ENCODE data around the gene ERVV-1.

ERVV-1 gene

DNA sequence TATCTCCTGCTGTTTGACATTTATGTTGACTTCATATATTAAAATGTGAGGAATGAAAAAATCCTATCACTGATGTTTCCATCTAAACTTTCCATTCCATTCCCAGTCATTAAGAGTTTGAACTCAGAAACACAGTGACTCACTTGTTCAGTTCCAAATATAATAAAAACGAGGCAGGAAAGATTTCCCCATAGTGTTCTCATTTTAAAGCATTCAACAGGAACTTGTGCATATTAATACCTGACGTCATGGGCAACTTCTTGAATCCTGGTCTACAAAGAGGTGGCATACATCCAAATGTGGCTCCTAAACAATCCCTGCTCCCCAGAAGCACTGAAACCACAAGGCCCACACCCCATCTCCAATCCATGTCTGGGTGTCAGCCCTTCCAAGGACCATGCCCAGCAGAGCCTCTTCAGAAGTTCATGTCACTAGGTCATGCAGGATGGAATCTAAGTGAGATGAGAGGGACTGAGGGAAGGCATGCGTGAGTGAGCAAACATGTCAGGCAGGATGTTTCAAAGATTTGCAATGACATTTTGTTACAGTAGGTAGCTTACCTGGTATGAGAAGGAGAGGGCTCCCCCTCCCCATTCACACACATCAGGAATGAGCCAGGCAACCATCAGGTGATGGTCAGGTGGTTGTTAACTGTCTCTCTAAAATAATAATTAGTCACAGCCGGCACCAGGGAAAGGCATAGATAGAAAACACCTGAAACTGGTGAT, 21.4 kb downstream of the ERVV-1 start:
- Histone ChIP-seq H3K14ac (ENCODE audit: low read length in 2 of 2) (no peak overlapping the region), H3K36me3 (ENCODE audit: control insufficient read depth in 1 of 2, insufficient read depth in 2 of 2, low read depth in 1 of 2, low read length in 2 of 2) (no peaks in the 10 kb centered on the region), H3K4me2 (ENCODE audit: low read length, poor library complexity, severe bottlenecking) (no peak overlapping the region), H3K18ac (ENCODE audit: low read depth in 1 of 2, low read length in 2 of 2) (no peak overlapping the region), H2AK5ac (ENCODE audit: low read length, severe bottlenecking) (no peak overlapping the region), H3K9me3 (ENCODE audit: control insufficient read depth, low read length) (peaks cover 44% of the 10 kb centered on the region), H3K27ac (ENCODE audit: low read length, poor library complexity, severe bottlenecking) (no peak overlapping the region), H4K8ac (ENCODE audit: low read length) (no peak overlapping the region), H3K4me3 (ENCODE audit: insufficient read depth in 1 of 2, low read depth in 1 of 2, low read length in 2 of 2) (no peak overlapping the region), H3K79me1 (replicated peaks; ENCODE audit: low read length, poor library complexity, severe bottlenecking) (no peaks in the 10 kb centered on the region), H3K9ac (ENCODE audit: low read length) (no peak overlapping the region), H3K4me1 (ENCODE audit: control insufficient read depth, insufficient read depth, low read depth, low read length) (no peaks in the 10 kb centered on the region), H2BK120ac (ENCODE audit: low read depth, low read length) (no peak overlapping the region), H2AFZ (ENCODE audit: low read depth, low read length) (no peak overlapping the region), H3K27me3 (ENCODE audit: control insufficient read depth in 1 of 2, insufficient read depth in 1 of 2, low read length in 2 of 2) (no peaks in the 10 kb centered on the region), H2BK12ac (ENCODE audit: low read length in 2 of 2) (no peak overlapping the region), H4K91ac (ENCODE audit: low read length) (no peak overlapping the region), H3K4ac (ENCODE audit: low read depth in 1 of 2, low read length in 2 of 2) (no peak overlapping the region), H2BK15ac (ENCODE audit: low read depth, poor library complexity, severe bottlenecking) (no peak overlapping the region), H2BK5ac (ENCODE audit: low read depth, low read length, poor library complexity, severe bottlenecking) (no peak overlapping the region), H3K23ac (ENCODE audit: low read length in 2 of 2) (no peak overlapping the region)
- no peak for DNase-seq
- 63% methylated on average over 4 of the region's 4 CpGs for WGBS

- Histone ChIP-seq H2AFZ (ENCODE audit: low read depth, low read length) (no peak overlapping the region), H3K9me3 (ENCODE audit: control insufficient read depth, low read length) (peaks cover 47% of the 10 kb centered on the region), H4K91ac (ENCODE audit: low read length) (no peak overlapping the region), H3K9ac (ENCODE audit: low read length) (peak overlapping the region; percentile 94), H3K18ac (ENCODE audit: low read depth in 1 of 2, low read length in 2 of 2) (no peak overlapping the region), H3K4me3 (ENCODE audit: insufficient read depth in 1 of 2, low read depth in 1 of 2, low read length in 2 of 2) (peak overlapping the region in 1 of 2 experiments; percentile 76), H2BK120ac (ENCODE audit: low read depth, low read length) (no peak overlapping the region), H2BK5ac (ENCODE audit: low read depth, low read length, poor library complexity, severe bottlenecking) (no peak overlapping the region), H3K4me1 (ENCODE audit: control insufficient read depth, insufficient read depth, low read depth, low read length) (no peaks in the 10 kb centered on the region), H2BK12ac (ENCODE audit: low read length in 2 of 2) (no peak overlapping the region), H3K4me2 (ENCODE audit: low read length, poor library complexity, severe bottlenecking) (no peak overlapping the region), H2BK15ac (ENCODE audit: low read depth, poor library complexity, severe bottlenecking) (no peak overlapping the region), H4K8ac (ENCODE audit: low read length) (no peak overlapping the region), H3K36me3 (ENCODE audit: control insufficient read depth in 1 of 2, insufficient read depth in 2 of 2, low read depth in 1 of 2, low read length in 2 of 2) (no peaks in the 10 kb centered on the region), H3K79me1 (replicated peaks; ENCODE audit: low read length, poor library complexity, severe bottlenecking) (no peaks in the 10 kb centered on the region), H3K4ac (ENCODE audit: low read depth in 1 of 2, low read length in 2 of 2) (no peak overlapping the region), H3K27me3 (ENCODE audit: control insufficient read depth in 1 of 2, insufficient read depth in 1 of 2, low read length in 2 of 2) (no peaks in the 10 kb centered on the region), H3K14ac (ENCODE audit: low read length in 2 of 2) (no peak overlapping the region), H3K23ac (ENCODE audit: low read length in 2 of 2) (no peak overlapping the region), H2AK5ac (ENCODE audit: low read length, severe bottlenecking) (no peak overlapping the region), H3K27ac (ENCODE audit: low read length, poor library complexity, severe bottlenecking) (no peak overlapping the region)
- 85% methylated on average over 51 of the region's 52 CpGs for WGBS
- DNase-seq = no peak
Observed at GRCh38 chr19:53037101-53038097, 23.7 kb downstream of the ERVV-1 start.

GRCh38 chr19:53041366-53041765, 27.6 kb downstream of the ERVV-1 start:
- H3K18ac ChIP-seq (ENCODE audit: low read depth in 1 of 2, low read length in 2 of 2) = no peak overlapping the region
- no peaks in the 10 kb centered on the region for H3K36me3 ChIP-seq (ENCODE audit: control insufficient read depth in 1 of 2, insufficient read depth in 2 of 2, low read depth in 1 of 2, low read length in 2 of 2)

DNA sequence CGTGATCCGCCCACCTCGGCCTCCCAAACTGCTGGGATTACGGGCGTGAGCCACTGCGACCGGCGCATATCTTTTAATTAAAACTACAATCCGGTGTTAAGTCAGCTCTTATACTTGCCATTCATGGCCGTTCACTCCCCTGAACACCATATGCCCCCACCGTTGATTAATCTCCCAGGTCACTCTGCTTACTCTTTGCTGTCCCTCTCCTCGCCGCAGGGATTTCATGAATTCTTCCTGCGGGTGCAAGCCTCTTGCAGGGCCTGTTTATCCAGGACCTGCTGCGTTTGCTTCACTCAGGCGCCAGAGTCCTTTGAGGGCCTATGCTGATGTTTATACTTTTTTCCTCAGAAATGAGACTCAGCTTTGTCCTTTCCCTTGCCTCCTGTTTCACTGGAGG, 31.8 kb downstream of the ERVV-1 start:
- Histone ChIP-seq H3K9ac (ENCODE audit: low read length) (no peak overlapping the region), H3K23ac (ENCODE audit: low read length in 2 of 2) (no peak overlapping the region), H3K4me3 (ENCODE audit: insufficient read depth in 1 of 2, low read depth in 1 of 2, low read length in 2 of 2) (no peak overlapping the region), H3K27ac (ENCODE audit: low read length, poor library complexity, severe bottlenecking) (no peak overlapping the region), H3K18ac (ENCODE audit: low read depth in 1 of 2, low read length in 2 of 2) (no peak overlapping the region), H3K4ac (ENCODE audit: low read depth in 1 of 2, low read length in 2 of 2) (no peak overlapping the region), H3K4me1 (ENCODE audit: control insufficient read depth, insufficient read depth, low read depth, low read length) (no peaks in the 10 kb centered on the region), H2AFZ (ENCODE audit: low read depth, low read length) (no peak overlapping the region), H2BK15ac (ENCODE audit: low read depth, poor library complexity, severe bottlenecking) (no peak overlapping the region), H3K14ac (ENCODE audit: low read length in 2 of 2) (no peak overlapping the region), H4K91ac (ENCODE audit: low read length) (no peak overlapping the region), H2BK120ac (ENCODE audit: low read depth, low read length) (no peak overlapping the region), H3K27me3 (ENCODE audit: control insufficient read depth in 1 of 2, insufficient read depth in 1 of 2, low read length in 2 of 2) (no peaks in the 10 kb centered on the region), H2BK12ac (ENCODE audit: low read length in 2 of 2) (no peak overlapping the region), H2AK5ac (ENCODE audit: low read length, severe bottlenecking) (no peak overlapping the region), H3K9me3 (ENCODE audit: control insufficient read depth, low read length) (peaks cover 41% of the 10 kb centered on the region), H2BK5ac (ENCODE audit: low read depth, low read length, poor library complexity, severe bottlenecking) (peak overlapping the region; percentile 31), H3K36me3 (ENCODE audit: control insufficient read depth in 1 of 2, insufficient read depth in 2 of 2, low read depth in 1 of 2, low read length in 2 of 2) (no peaks in the 10 kb centered on the region), H3K79me1 (replicated peaks; ENCODE audit: low read length, poor library complexity, severe bottlenecking) (no peaks in the 10 kb centered on the region), H3K4me2 (ENCODE audit: low read length, poor library complexity, severe bottlenecking) (no peak overlapping the region), H4K8ac (ENCODE audit: low read length) (no peak overlapping the region)
- 82% methylated on average over 16 of the region's 16 CpGs for WGBS
- no peak for DNase-seq

More at GRCh38 chr19:53041366-53041765, 27.6 kb downstream of the ERVV-1 start:
- no peaks in the 10 kb centered on the region for H3K79me1 ChIP-seq (replicated peaks; ENCODE audit: low read length, poor library complexity, severe bottlenecking)
- H3K23ac ChIP-seq (ENCODE audit: low read length in 2 of 2) = no peak overlapping the region
- H3K27ac ChIP-seq (ENCODE audit: low read length, poor library complexity, severe bottlenecking) = no peak overlapping the region
- no peak for DNase-seq
- 88% methylated on average over 1 of the region's 1 CpG for WGBS
- no peak overlapping the region for H3K4ac ChIP-seq (ENCODE audit: low read depth in 1 of 2, low read length in 2 of 2)
- H3K9me3 ChIP-seq (ENCODE audit: control insufficient read depth, low read length) = peaks cover 45% of the 10 kb centered on the region
- no peaks in the 10 kb centered on the region for H3K27me3 ChIP-seq (ENCODE audit: control insufficient read depth in 1 of 2, insufficient read depth in 1 of 2, low read length in 2 of 2)
- H3K9ac ChIP-seq (ENCODE audit: low read length) = no peak overlapping the region
- H3K14ac ChIP-seq (ENCODE audit: low read length in 2 of 2) = no peak overlapping the region
- H2BK15ac ChIP-seq (ENCODE audit: low read depth, poor library complexity, severe bottlenecking) = no peak overlapping the region
- no peak overlapping the region for H2BK5ac ChIP-seq (ENCODE audit: low read depth, low read length, poor library complexity, severe bottlenecking)
- no peak overlapping the region for H2BK120ac ChIP-seq (ENCODE audit: low read depth, low read length)
- H4K8ac ChIP-seq (ENCODE audit: low read length) = no peak overlapping the region
- no peak overlapping the region for H2AFZ ChIP-seq (ENCODE audit: low read depth, low read length)
- no peak overlapping the region for H3K4me3 ChIP-seq (ENCODE audit: insufficient read depth in 1 of 2, low read depth in 1 of 2, low read length in 2 of 2)
- no peak overlapping the region for H3K4me2 ChIP-seq (ENCODE audit: low read length, poor library complexity, severe bottlenecking)
- no peaks in the 10 kb centered on the region for H3K4me1 ChIP-seq (ENCODE audit: control insufficient read depth, insufficient read depth, low read depth, low read length)
- no peak overlapping the region for H4K91ac ChIP-seq (ENCODE audit: low read length)
- no peak overlapping the region for H2AK5ac ChIP-seq (ENCODE audit: low read length, severe bottlenecking)
- H2BK12ac ChIP-seq (ENCODE audit: low read length in 2 of 2) = no peak overlapping the region

Measured in mesenchymal stem cell (in vitro differentiated cells and primary cell).